Keratinocyte (primary cell): Measurements from ENCODE around the gene NOL9. TPM values are rescaled to one million over a fixed set of nuclear protein-coding genes. Genes with fewer than 3 reads are reported as not detected.

ENCODE experiments used
- DNase-seq: peaks from one replicate; pipeline ENCODE4 v3.0.0-alpha.2; 2011; ENCODE audit warnings: low read depth, missing footprints, low spot score
- FAIRE-seq: peaks from 2 replicates; lab custom pipeline; 2011; peaks lifted over from hg19 to GRCh38; lab: Jason Lieb, UNC
- H2AFZ ChIP-seq: 2 replicates; pipeline ENCODE4 v1.6.0; 2012; ENCODE audit warnings: low read length, control low read depth, inconsistent platforms; ENCODE audit not compliant: control insufficient read depth
- H3K27ac ChIP-seq: 2 replicates; pipeline ENCODE4 v1.5.1; 2011; ENCODE audit warnings: low read length; ENCODE audit not compliant: control insufficient read depth, insufficient read depth
- H3K27me3 ChIP-seq: 3 replicates; pipeline ENCODE4 v1.6.0; 2011; ENCODE audit warnings: low read length; ENCODE audit not compliant: control insufficient read depth, insufficient read depth; ENCODE audit errors: extremely low read depth
- H3K36me3 ChIP-seq, 2 experiments: 2 replicates in 1 of 2; 3 replicates in 1 of 2; pipeline ENCODE4 v1.5.1; 2011; ENCODE audit warnings: low read length in 2 of 2, mild to moderate bottlenecking in 1 of 2; ENCODE audit not compliant: control insufficient read depth in 2 of 2, insufficient read depth in 2 of 2; ENCODE audit errors: extremely low read depth in 1 of 2
- H3K4me1 ChIP-seq: 3 replicates; pipeline ENCODE4 v1.5.1; 2011; ENCODE audit warnings: low read length; ENCODE audit not compliant: control insufficient read depth, insufficient read depth; ENCODE audit errors: extremely low read depth
- H3K4me2 ChIP-seq: 3 replicates; pipeline ENCODE4 v1.6.0; 2011; ENCODE audit warnings: low read depth, low read length; ENCODE audit not compliant: control insufficient read depth, insufficient read depth; ENCODE audit errors: extremely low read depth
- H3K4me3 ChIP-seq, 3 experiments: fragments of 200-600 bp in 1 of 3; sonication (generic) in 1 of 3; 2 replicates in 2 of 3; 3 replicates in 1 of 3; pipeline ENCODE4 v1.5.1; 2011 to 2016; ENCODE audit warnings: low read length in 3 of 3, mild to moderate bottlenecking in 3 of 3, control low read depth in 2 of 3, inconsistent platforms in 1 of 3, low read depth in 1 of 3, mixed read lengths in 1 of 3, mixed run types in 1 of 3, moderate library complexity in 1 of 3; ENCODE audit not compliant: control insufficient read depth in 2 of 3, insufficient read depth in 2 of 3; ENCODE audit errors: extremely low read depth in 1 of 3
- H3K79me2 ChIP-seq: 2 replicates; pipeline ENCODE4 v1.6.0; 2012; ENCODE audit warnings: low read length; ENCODE audit not compliant: control insufficient read depth, insufficient read depth
- H3K9ac ChIP-seq: 3 replicates; pipeline ENCODE4 v1.6.0; 2011; ENCODE audit warnings: low read length; ENCODE audit not compliant: control insufficient read depth, insufficient read depth; ENCODE audit errors: extremely low read depth
- H3K9me1 ChIP-seq: 3 replicates; pipeline ENCODE4 v1.6.0; 2011; ENCODE audit warnings: low read length; ENCODE audit not compliant: control insufficient read depth, insufficient read depth; ENCODE audit errors: extremely low read depth
- H3K9me3 ChIP-seq: 2 replicates; pipeline ENCODE4 v1.5.1; 2012; ENCODE audit warnings: low read depth, low read length; ENCODE audit not compliant: control insufficient read depth
- H4K20me1 ChIP-seq: 3 replicates; pipeline ENCODE4 v1.6.0; 2011; ENCODE audit warnings: low read length; ENCODE audit not compliant: control insufficient read depth, insufficient read depth; ENCODE audit errors: extremely low read depth
- EZH2 ChIP-seq: IDR thresholded peaks from one replicate; pipeline ENCODE4 v1.6.1; 2012; ENCODE audit warnings: inconsistent platforms, mild to moderate bottlenecking, low read length, moderate library complexity
- dilution Hi-C: fragments of 300-500 bp; cut with MboI; formaldehyde crosslinking; loops from one replicate; pipeline ENCODE4 v1.7.0; 2020; ENCODE audit warnings: low sequenced_read_pairs; ENCODE audit not compliant: extremely low pct_ligation_motif_present
- polyA plus RNA-seq, 5 experiments: library from polyadenylated mRNA; depleted of rRNA in 3 of 5; stranded (reverse) in 3 of 5; stranded (forward) in 1 of 5; unstranded in 1 of 5; fragments of >200 nt; gene quantifications; 1 replicate in 1 of 5; 2 replicates in 3 of 5; 3 replicates in 1 of 5; pipeline versions ENCODE4 v1.2.1 to v1.2.3, GENCODE V29; 2011 to 2012; ENCODE audit warnings: missing spikeins in 2 of 5, low read depth in 1 of 5, low replicate concordance in 1 of 5
- TF ChIP-seq, protein P1 (sequence below), 3 experiments: IDR thresholded peaks in 1 of 3; conservative IDR thresholded peaks in 1 of 3; optimal IDR thresholded peaks in 1 of 3; 2 replicates in 2 of 3; 3 replicates in 1 of 3; pipeline versions ENCODE3 to v1.5.1; 2011; ENCODE audit warnings: low read length in 3 of 3, mild to moderate bottlenecking in 3 of 3, moderate library complexity in 2 of 3, control low read depth in 1 of 3, inconsistent platforms in 1 of 3; ENCODE audit not compliant: insufficient read depth in 2 of 3; ENCODE audit errors: extremely low read depth in 1 of 3

The NOL9 gene
- polyA plus RNA-seq, 1 donor (not counting 4 experiments of a cell fraction or from before 2014, with no cell fraction given) = 24.6 TPM

GRCh38 chr1:6508816-6509189, 45.5 kb downstream of the NOL9 start:
- Histone ChIP-seq H3K79me2 (no peaks in the 10 kb centered on the region), H3K9me3 (no peaks in the 10 kb centered on the region), H3K9ac (no peak overlapping the region), H3K9me1 (no peaks in the 10 kb centered on the region), H3K36me3 (no peaks in the 10 kb centered on the region), H2AFZ (no peak overlapping the region), H3K27ac (no peak overlapping the region), H4K20me1 (no peaks in the 10 kb centered on the region), H3K4me3 (no peak overlapping the region), H3K4me1 (no peaks in the 10 kb centered on the region), H3K27me3 (peaks cover 4% of the 10 kb centered on the region), H3K4me2 (no peak overlapping the region)
- TF ChIP-seq, protein P1, sequence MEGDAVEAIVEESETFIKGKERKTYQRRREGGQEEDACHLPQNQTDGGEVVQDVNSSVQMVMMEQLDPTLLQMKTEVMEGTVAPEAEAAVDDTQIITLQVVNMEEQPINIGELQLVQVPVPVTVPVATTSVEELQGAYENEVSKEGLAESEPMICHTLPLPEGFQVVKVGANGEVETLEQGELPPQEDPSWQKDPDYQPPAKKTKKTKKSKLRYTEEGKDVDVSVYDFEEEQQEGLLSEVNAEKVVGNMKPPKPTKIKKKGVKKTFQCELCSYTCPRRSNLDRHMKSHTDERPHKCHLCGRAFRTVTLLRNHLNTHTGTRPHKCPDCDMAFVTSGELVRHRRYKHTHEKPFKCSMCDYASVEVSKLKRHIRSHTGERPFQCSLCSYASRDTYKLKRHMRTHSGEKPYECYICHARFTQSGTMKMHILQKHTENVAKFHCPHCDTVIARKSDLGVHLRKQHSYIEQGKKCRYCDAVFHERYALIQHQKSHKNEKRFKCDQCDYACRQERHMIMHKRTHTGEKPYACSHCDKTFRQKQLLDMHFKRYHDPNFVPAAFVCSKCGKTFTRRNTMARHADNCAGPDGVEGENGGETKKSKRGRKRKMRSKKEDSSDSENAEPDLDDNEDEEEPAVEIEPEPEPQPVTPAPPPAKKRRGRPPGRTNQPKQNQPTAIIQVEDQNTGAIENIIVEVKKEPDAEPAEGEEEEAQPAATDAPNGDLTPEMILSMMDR (optimal IDR thresholded peaks at IDR 0.05 in 1 of 3, IDR thresholded peaks at IDR 0.05 in 1 of 3, conservative IDR thresholded peaks at IDR 0.05 in 1 of 3; ENCODE audit: extremely low read depth in 1 of 3, insufficient read depth in 2 of 3, low read length in 3 of 3) = no peak
- no peak for TF ChIP-seq EZH2
- dilution Hi-C loops = no loop called here
- DNase-seq (no peak), FAIRE-seq (no peak)

DNA sequence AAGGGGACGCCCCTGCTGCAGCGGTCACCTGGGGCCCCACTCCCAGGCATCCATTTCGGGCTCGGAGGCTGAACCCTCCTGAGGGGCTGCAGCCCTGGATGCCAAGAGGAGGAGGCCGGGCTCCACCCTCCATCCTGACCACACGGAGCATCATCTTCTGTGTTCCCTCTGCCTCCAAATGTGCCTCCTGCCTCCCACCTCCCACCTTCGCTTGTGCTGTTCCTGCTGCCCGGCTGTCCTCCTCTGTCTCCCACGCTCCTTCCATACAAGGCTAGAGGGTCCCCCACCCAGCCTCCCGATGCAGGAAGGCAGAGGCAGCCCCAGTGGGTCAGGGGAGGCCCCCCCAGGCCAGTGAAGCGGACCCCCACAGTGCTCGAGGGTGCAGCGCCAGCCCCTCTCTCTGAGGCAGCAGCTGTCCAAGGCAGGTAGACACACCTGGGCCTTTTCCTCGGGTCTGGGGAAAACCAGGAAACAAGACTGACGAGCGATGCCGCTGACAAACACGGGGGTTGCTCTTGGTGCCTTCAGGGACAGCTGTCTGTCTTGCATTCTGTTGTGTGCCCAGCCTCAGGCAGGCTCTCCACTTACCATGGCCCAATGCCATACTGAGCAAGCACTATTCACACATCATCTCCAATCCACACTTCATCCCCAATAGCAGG, 46.0 kb downstream of the NOL9 start:
- no peaks in the 10 kb centered on the region for H3K9me1 ChIP-seq
- H3K4me1 ChIP-seq = no peaks in the 10 kb centered on the region
- TF ChIP-seq, protein P1 (optimal IDR thresholded peaks at IDR 0.05 in 1 of 3, IDR thresholded peaks at IDR 0.05 in 1 of 3, conservative IDR thresholded peaks at IDR 0.05 in 1 of 3; ENCODE audit: extremely low read depth in 1 of 3, insufficient read depth in 2 of 3, low read length in 3 of 3) = no peak
- no peak for TF ChIP-seq EZH2
- H3K36me3 ChIP-seq = no peaks in the 10 kb centered on the region
- no peak overlapping the region for H3K4me3 ChIP-seq
- no peak overlapping the region for H3K27ac ChIP-seq
- H4K20me1 ChIP-seq = no peaks in the 10 kb centered on the region
- H3K9me3 ChIP-seq = no peaks in the 10 kb centered on the region
- no peaks in the 10 kb centered on the region for H3K79me2 ChIP-seq
- no peak overlapping the region for H3K4me2 ChIP-seq
- H2AFZ ChIP-seq = no peak overlapping the region
- DNase-seq = no peak
- peaks cover 4% of the 10 kb centered on the region for H3K27me3 ChIP-seq
- dilution Hi-C loops = no loop called here
- no peak overlapping the region for H3K9ac ChIP-seq
- FAIRE-seq = no peak
